ENCODE results near the gene RSL24D1. TPM values are rescaled to one million over a fixed set of nuclear protein-coding genes. Genes with fewer than 3 reads are reported as not detected.

RSL24D1 gene
- total RNA-seq, 1 experiment from 2014 or later, result 111 TPM

DNA sequence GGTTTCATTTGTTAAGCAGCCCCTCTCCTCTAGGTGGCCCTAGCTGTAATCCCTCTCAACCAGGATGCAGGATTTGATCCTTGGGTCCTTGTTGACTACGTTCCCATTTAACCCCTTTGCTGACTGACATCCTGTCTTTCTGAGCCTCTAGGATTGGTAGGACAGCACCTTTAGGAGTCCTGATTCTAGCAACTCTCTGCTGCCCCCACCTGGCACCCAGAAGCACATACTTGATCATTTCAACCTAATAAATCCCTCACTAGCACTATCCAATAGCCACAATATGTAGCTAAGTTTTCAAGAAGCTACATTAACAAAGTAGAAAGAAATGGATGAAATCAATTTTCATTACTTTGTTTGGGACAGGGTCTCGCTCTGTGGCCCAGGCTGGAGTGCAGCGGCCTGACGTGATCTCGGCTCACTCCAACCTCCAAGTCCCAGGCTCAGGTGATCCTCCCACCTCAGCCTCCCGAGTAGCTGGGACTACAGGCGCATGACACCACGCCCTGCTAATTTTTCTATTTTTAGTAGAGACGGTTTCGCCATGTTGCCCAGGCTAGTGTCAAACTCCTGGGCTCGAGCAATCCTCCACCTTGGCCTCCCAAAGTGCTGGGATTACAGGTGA, 28.3 kb downstream of the RSL24D1 start:
- no CpG with 5 or more reads among the region's 11 CpGs for WGBS (ENCODE audit: extremely low coverage, insufficient read length, low lambda C conversion rate)

More for the DNA sequence above, 28.3 kb downstream of the RSL24D1 start:
- no peak overlapping the region for H4K8ac ChIP-seq (replicated peaks; ENCODE audit: insufficient read length, low read depth, low read length)
- no peak overlapping the region for H3K27ac ChIP-seq (ENCODE audit: insufficient read length, low read depth, low read length)
- no peak overlapping the region for H3K56ac ChIP-seq (ENCODE audit: insufficient read length, low read depth, low read length)
- no peaks in the 10 kb centered on the region for H3K9me3 ChIP-seq (ENCODE audit: control insufficient read depth, low read depth, low read length)
- H3K4ac ChIP-seq (ENCODE audit: low read depth, low read length), result no peak overlapping the region
- no peaks in the 10 kb centered on the region for H3K4me1 ChIP-seq (ENCODE audit: insufficient read depth, low read length)
- H3K9ac ChIP-seq (ENCODE audit: extremely low read depth, insufficient read length, low read length), result no peak overlapping the region
- no peaks in the 10 kb centered on the region for H3K4me1 Mint-ChIP-seq
- no peak overlapping the region for H3K4me2 ChIP-seq (ENCODE audit: insufficient read depth, insufficient read length, low read length)
- no peaks in the 10 kb centered on the region for H3K79me1 ChIP-seq (ENCODE audit: insufficient read depth, low read depth, low read length, poor library complexity, severe bottlenecking)
- H2BK12ac ChIP-seq (ENCODE audit: insufficient read length, low read depth, low read length), result no peak overlapping the region
- no peaks in the 10 kb centered on the region for H3K79me2 ChIP-seq (ENCODE audit: insufficient read depth, low read length)
- H3T11ph ChIP-seq (ENCODE audit: low read length), result no peak overlapping the region
- no peak overlapping the region for H3K27ac Mint-ChIP-seq
- no peaks in the 10 kb centered on the region for H4K20me1 ChIP-seq (ENCODE audit: control insufficient read depth, insufficient read depth, insufficient read length)
- no peaks in the 10 kb centered on the region for H3K27me3 ChIP-seq (ENCODE audit: insufficient read depth, low read length)
- TF ChIP-seq, protein P1, sequence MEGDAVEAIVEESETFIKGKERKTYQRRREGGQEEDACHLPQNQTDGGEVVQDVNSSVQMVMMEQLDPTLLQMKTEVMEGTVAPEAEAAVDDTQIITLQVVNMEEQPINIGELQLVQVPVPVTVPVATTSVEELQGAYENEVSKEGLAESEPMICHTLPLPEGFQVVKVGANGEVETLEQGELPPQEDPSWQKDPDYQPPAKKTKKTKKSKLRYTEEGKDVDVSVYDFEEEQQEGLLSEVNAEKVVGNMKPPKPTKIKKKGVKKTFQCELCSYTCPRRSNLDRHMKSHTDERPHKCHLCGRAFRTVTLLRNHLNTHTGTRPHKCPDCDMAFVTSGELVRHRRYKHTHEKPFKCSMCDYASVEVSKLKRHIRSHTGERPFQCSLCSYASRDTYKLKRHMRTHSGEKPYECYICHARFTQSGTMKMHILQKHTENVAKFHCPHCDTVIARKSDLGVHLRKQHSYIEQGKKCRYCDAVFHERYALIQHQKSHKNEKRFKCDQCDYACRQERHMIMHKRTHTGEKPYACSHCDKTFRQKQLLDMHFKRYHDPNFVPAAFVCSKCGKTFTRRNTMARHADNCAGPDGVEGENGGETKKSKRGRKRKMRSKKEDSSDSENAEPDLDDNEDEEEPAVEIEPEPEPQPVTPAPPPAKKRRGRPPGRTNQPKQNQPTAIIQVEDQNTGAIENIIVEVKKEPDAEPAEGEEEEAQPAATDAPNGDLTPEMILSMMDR (conservative IDR thresholded peaks at IDR 0.05), result peak; percentile 87
- no peak overlapping the region for H3K14ac ChIP-seq (ENCODE audit: insufficient read depth, low read length)
- H2AK5ac ChIP-seq (ENCODE audit: insufficient read length, low read length), result no peak overlapping the region
- H3K9me3 Mint-ChIP-seq, result no peaks in the 10 kb centered on the region
- H4K5ac ChIP-seq (ENCODE audit: insufficient read length, low read depth, low read length), result no peak overlapping the region
- peak; percentile 92 for DNase-seq
- no peak overlapping the region for H3K23ac ChIP-seq (ENCODE audit: insufficient read length, low read depth, low read length)
- H2AFZ ChIP-seq (ENCODE audit: low read length), result no peak overlapping the region
- no peak overlapping the region for H2BK15ac ChIP-seq (ENCODE audit: low read depth, low read length)
- H3K4me3 Mint-ChIP-seq, result no peak overlapping the region
- H4K91ac ChIP-seq (ENCODE audit: insufficient read length, low read depth, low read length), result no peak overlapping the region
- H2BK120ac ChIP-seq (ENCODE audit: low read depth, low read length, poor library complexity, severe bottlenecking), result no peak overlapping the region
- H3K23me2 ChIP-seq (ENCODE audit: insufficient read length, low read depth, low read length, poor library complexity, severe bottlenecking), result no peaks in the 10 kb centered on the region
- no peak overlapping the region for H2BK5ac ChIP-seq (ENCODE audit: insufficient read length, low read length)
- no peaks in the 10 kb centered on the region for H3K27me3 Mint-ChIP-seq (ENCODE audit: low read depth)
- no peaks in the 10 kb centered on the region for H3K36me3 Mint-ChIP-seq (ENCODE audit: insufficient read depth in 1 of 3, low read depth in 3 of 3)
- no peak overlapping the region for H3K18ac ChIP-seq (ENCODE audit: insufficient read length, low read depth, low read length)
- H2BK20ac ChIP-seq (ENCODE audit: low read depth, low read length, poor library complexity, severe bottlenecking), result no peak overlapping the region

Data from H9 (cell line).